HepG2 (cell line): ENCODE measurements around the gene KIF9. TPM values are rescaled to one million over a fixed set of nuclear protein-coding genes. Genes with fewer than 3 reads are reported as not detected.

Experiments
- BCL6 ChIP-seq: IDR thresholded peaks from 2 replicates; pipeline ENCODE4 v1.6.1; 2016; ENCODE audit warnings: missing genetic modification reagents, missing compliant biosample characterization
- KAT2B ChIP-seq: fragments of 150-350 bp; IDR thresholded peaks from 2 replicates; pipeline ENCODE4 v1.6.1; 2014; ENCODE audit warnings: low read depth, low read length, borderline replicate concordance
- KDM5B ChIP-seq: sonication (generic); formaldehyde crosslinking; IDR thresholded peaks from 2 replicates; pipeline ENCODE4 v1.4.0; 2020; ENCODE audit warnings: missing genetic modification reagents, mild to moderate bottlenecking, borderline replicate concordance
- MTF2 ChIP-seq: sonication (generic); formaldehyde crosslinking; IDR thresholded peaks from 2 replicates; pipeline ENCODE4 v1.5.0; 2020; ENCODE audit warnings: missing genetic modification reagents, borderline replicate concordance
- NFRKB ChIP-seq: fragments of 450-650 bp; IDR thresholded peaks from 2 replicates; pipeline ENCODE4 v1.6.1; 2017
- NFYC ChIP-seq: IDR thresholded peaks from 2 replicates; pipeline ENCODE4 v1.6.1; 2016; ENCODE audit warnings: missing genetic modification reagents, missing compliant biosample characterization
- RCOR2 ChIP-seq: IDR thresholded peaks from 2 replicates; pipeline ENCODE4 v1.6.1; 2016; ENCODE audit warnings: missing biosample characterization, missing genetic modification reagents
- SPEN ChIP-seq: sonication (generic); formaldehyde crosslinking; IDR thresholded peaks from 2 replicates; pipeline ENCODE4 v1.5.1; 2020; ENCODE audit warnings: low read depth, mild to moderate bottlenecking, missing genetic modification reagents
- TBL1XR1 ChIP-seq: fragments of 150-350 bp; IDR thresholded peaks from 2 replicates; pipeline ENCODE4 v1.6.1; 2014; ENCODE audit warnings: borderline replicate concordance, low read length; ENCODE audit not compliant: partially characterized antibody
- TFDP2 ChIP-seq: sonication (generic); formaldehyde crosslinking; IDR thresholded peaks from 2 replicates; pipeline ENCODE4 v1.4.0; 2020; ENCODE audit warnings: missing genetic modification reagents
- ZBTB10 ChIP-seq: sonication (generic); formaldehyde crosslinking; IDR thresholded peaks from 2 replicates; pipeline ENCODE4 v1.4.0; 2020; ENCODE audit warnings: missing genetic modification reagents, borderline replicate concordance
- ZC3H4 ChIP-seq: sonication (generic); formaldehyde crosslinking; IDR thresholded peaks from 2 replicates; pipeline ENCODE4 v1.4.0; 2020; ENCODE audit warnings: missing genetic modification reagents, borderline replicate concordance
- ZNF318 ChIP-seq: sonication (generic); formaldehyde crosslinking; IDR thresholded peaks from 2 replicates; pipeline ENCODE4 v1.4.0; 2020; ENCODE audit warnings: mild to moderate bottlenecking, missing genetic modification reagents
- ZNF737 ChIP-seq: sonication (generic); formaldehyde crosslinking; IDR thresholded peaks from 2 replicates; pipeline ENCODE4 v1.5.0; 2020; ENCODE audit warnings: missing genetic modification reagents, mild to moderate bottlenecking, borderline replicate concordance
- ZSCAN12 ChIP-seq: sonication (generic); formaldehyde crosslinking; IDR thresholded peaks from 2 replicates; pipeline ENCODE4 v1.9.0; 2021; ENCODE audit warnings: mild to moderate bottlenecking, missing genetic modification reagents
- polyA plus RNA-seq, 8 experiments: library from polyadenylated mRNA; depleted of rRNA in 3 of 8; stranded (reverse) in 7 of 8; unstranded in 1 of 8; fragments of >200 nt; fragmentation: Illumina TruSeq in 4 of 8; extraction: Trizol in 4 of 8; gene quantifications; 2 replicates each; pipeline versions ENCODE4 v1.2.1 to v1.2.3, GENCODE V29; 2011 to 2016; ENCODE audit warnings: low read depth in 4 of 8, missing spikeins in 1 of 8, mixed read lengths in 1 of 8; ENCODE audit not compliant: insufficient read depth in 1 of 8
- total RNA-seq, 5 experiments: library from RNA; depleted of rRNA; stranded (reverse); fragments of >200 nt; fragmentation: Illumina TruSeq; extraction: Trizol; gene quantifications; 2 replicates each; pipeline ENCODE4 v1.2.3, GENCODE V29; 2016; ENCODE audit warnings: low read depth in 1 of 5

KIF9 gene
- total and polyA plus RNA-seq, 2 of the 13 experiments (the other 11 are each of a cell fraction or from before 2014, with no cell fraction given) = 5.1 to 16.9 TPM

GRCh38 chr3:47282424-47283192 lies at the start of gene KIF9, which contains the start of gene KLHL18 (continued):
- no peak for TF ChIP-seq ZNF318
- peak; percentile 94 for TF ChIP-seq SPEN (CRISPR knock-in tag)
- TF ChIP-seq ZSCAN12 (CRISPR knock-in tag) = no peak
- no peak for TF ChIP-seq KAT2B
- TF ChIP-seq RCOR2 (CRISPR knock-in tag) = no peak
- TF ChIP-seq NFYC (CRISPR knock-in tag) = peak; percentile 31; the same call in 1 of the 2 replicates
- TF ChIP-seq KDM5B (CRISPR knock-in tag) = no peak; the same call in 1 of the 2 replicates
- no peak for TF ChIP-seq NFRKB
- peak; percentile 36; the same call in 1 of the 2 replicates for TF ChIP-seq ZC3H4 (CRISPR knock-in tag)
- peak; percentile 84; the same call in 1 of the 2 replicates for TF ChIP-seq TFDP2 (CRISPR knock-in tag)
- 0 out of 2 replicates have a peak, but pooled peaks have one; percentile 62 for TF ChIP-seq ZNF737 (CRISPR knock-in tag)
- TF ChIP-seq MTF2 (CRISPR knock-in tag) = no peak
- no peak; the same call in 1 of the 2 replicates for TF ChIP-seq ZBTB10
- peak; percentile 62 for TF ChIP-seq BCL6 (CRISPR knock-in tag)
- TF ChIP-seq TBL1XR1 = peak; percentile 18
